WTC11 (cell line): ENCODE measurements around the gene FATE1. TPM values are rescaled to one million over a fixed set of nuclear protein-coding genes. Genes with fewer than 3 reads are reported as not detected.

Experiments used
- ATAC-seq: fragments of 200-7000 bp; cut with Tn5 transposase; 2 replicates; pipeline ENCODE4 v1.10.0; 2021; ENCODE audit warnings: mild to moderate bottlenecking, moderate library complexity
- CTCF ChIA-PET: fragments of 300-600 bp; sonication (Branson Sonifier 250); formaldehyde crosslinking; loops from one replicate; lab custom pipeline; 2021; ENCODE audit warnings: antibody characterized with exemption; lab: Charles Lee
- POLR2A ChIA-PET: fragments of 350-600 bp; sonication (Branson Sonifier 250); formaldehyde crosslinking; loops from one replicate; lab custom pipeline; 2021; ENCODE audit warnings: antibody characterized with exemption; lab: Charles Lee
- DNase-seq: peaks from one replicate; pipeline ENCODE4 v3.0.0; 2021; ENCODE audit warnings: low spot score
- H3K27ac Mint-ChIP-seq: 2 replicates; pipeline ENCODE4 v1.8.0; 2021; ENCODE audit warnings: mixed read lengths
- H3K27me3 Mint-ChIP-seq: 2 replicates; pipeline ENCODE4 v1.8.0; 2021; ENCODE audit warnings: low read depth, mild to moderate bottlenecking, moderate library complexity, mixed read lengths
- H3K36me3 Mint-ChIP-seq: 2 replicates; pipeline ENCODE4 v1.8.0; 2021; ENCODE audit warnings: mixed read lengths
- H3K4me1 Mint-ChIP-seq: 2 replicates; pipeline ENCODE4 v1.8.0; 2022; ENCODE audit warnings: mixed read lengths
- H3K4me3 Mint-ChIP-seq: 2 replicates; pipeline ENCODE4 v1.8.0; 2021; ENCODE audit warnings: mild to moderate bottlenecking, moderate library complexity, mixed read lengths
- H3K9me3 Mint-ChIP-seq: 2 replicates; pipeline ENCODE4 v1.8.0; 2021; ENCODE audit warnings: mixed read lengths
- GTF2I ChIP-seq: fragments of 250-450 bp; sonication (Bioruptor Pico); conservative IDR thresholded peaks from 2 replicates; pipeline ENCODE4 v1.4.0; 2021; ENCODE audit warnings: mild to moderate bottlenecking
- KAT7 ChIP-seq: sonication (generic); formaldehyde crosslinking; IDR thresholded peaks from 2 replicates; pipeline ENCODE4 v1.8.1; 2023; ENCODE audit warnings: missing genetic modification reagents, mild to moderate bottlenecking, borderline replicate concordance
- PRRX2 ChIP-seq: fragments of 250-450 bp; sonication (Bioruptor Pico); IDR thresholded peaks from 2 replicates; pipeline ENCODE4 v1.8.0; 2021; ENCODE audit warnings: mild to moderate bottlenecking
- USF2 ChIP-seq: sonication (generic); formaldehyde crosslinking; IDR thresholded peaks from 2 replicates; pipeline ENCODE4 v1.8.1; 2023; ENCODE audit warnings: mild to moderate bottlenecking, missing genetic modification reagents, moderate library complexity
- total RNA-seq: library from RNA; stranded (reverse); gene quantifications from 3 replicates; pipeline ENCODE4 v1.2.3, GENCODE V29; 2021
- TF ChIP-seq, protein P1 (sequence below): sonication (generic); formaldehyde crosslinking; IDR thresholded peaks from 2 replicates; pipeline ENCODE4 v1.8.1; 2022; ENCODE audit warnings: low read depth, missing genetic modification reagents, borderline replicate concordance
- TF ChIP-seq, protein P2 (sequence below): sonication (generic); formaldehyde crosslinking; IDR thresholded peaks from 2 replicates; pipeline ENCODE4 v1.8.1; 2022; ENCODE audit warnings: missing genetic modification reagents, borderline replicate concordance
- TF ChIP-seq, protein P3 (sequence below): sonication (generic); formaldehyde crosslinking; IDR thresholded peaks from 2 replicates; pipeline ENCODE4 v1.8.0; 2022; ENCODE audit warnings: mild to moderate bottlenecking, missing genetic modification reagents
- TF ChIP-seq, protein P4 (sequence below): sonication (generic); formaldehyde crosslinking; IDR thresholded peaks from 2 replicates; pipeline ENCODE4 v1.8.0; 2022; ENCODE audit warnings: missing genetic modification reagents
- TF ChIP-seq, protein P5 (sequence below): sonication (generic); formaldehyde crosslinking; IDR thresholded peaks from 2 replicates; pipeline ENCODE4 v1.8.1; 2022; ENCODE audit warnings: mild to moderate bottlenecking, missing genetic modification reagents, moderate library complexity, borderline replicate concordance
- TF ChIP-seq, protein P6 (sequence below): fragments of 250-450 bp; sonication (Bioruptor Pico); IDR thresholded peaks from 2 replicates; pipeline ENCODE4 v1.9.0; 2021; ENCODE audit warnings: mild to moderate bottlenecking

FATE1 gene
- total RNA-seq, 1 experiment from 2014 or later, result not detected

DNA sequence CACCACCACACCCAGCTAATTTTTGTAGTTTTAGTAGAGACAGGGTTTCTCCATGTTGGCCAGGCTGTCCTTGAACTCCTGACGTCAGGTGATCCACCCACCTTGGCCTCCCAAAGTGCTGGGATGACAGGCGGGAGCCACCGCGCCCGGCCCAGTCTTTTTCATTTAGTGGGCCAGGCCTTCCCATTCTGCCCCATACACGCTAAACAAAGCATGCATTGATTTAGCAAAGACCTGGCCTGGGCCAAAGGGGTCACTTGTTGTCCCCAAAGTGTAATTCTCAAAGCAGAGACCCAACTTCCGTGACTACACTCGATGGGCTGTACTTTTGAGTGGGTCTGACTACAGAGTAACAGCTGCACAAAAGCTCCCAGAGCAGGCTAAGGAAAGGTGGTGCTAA lies 47.9 kb downstream of the FATE1 start (continued):
- TF ChIP-seq, protein P1, sequence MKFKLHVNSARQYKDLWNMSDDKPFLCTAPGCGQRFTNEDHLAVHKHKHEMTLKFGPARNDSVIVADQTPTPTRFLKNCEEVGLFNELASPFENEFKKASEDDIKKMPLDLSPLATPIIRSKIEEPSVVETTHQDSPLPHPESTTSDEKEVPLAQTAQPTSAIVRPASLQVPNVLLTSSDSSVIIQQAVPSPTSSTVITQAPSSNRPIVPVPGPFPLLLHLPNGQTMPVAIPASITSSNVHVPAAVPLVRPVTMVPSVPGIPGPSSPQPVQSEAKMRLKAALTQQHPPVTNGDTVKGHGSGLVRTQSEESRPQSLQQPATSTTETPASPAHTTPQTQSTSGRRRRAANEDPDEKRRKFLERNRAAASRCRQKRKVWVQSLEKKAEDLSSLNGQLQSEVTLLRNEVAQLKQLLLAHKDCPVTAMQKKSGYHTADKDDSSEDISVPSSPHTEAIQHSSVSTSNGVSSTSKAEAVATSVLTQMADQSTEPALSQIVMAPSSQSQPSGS, result no peak

DNA sequence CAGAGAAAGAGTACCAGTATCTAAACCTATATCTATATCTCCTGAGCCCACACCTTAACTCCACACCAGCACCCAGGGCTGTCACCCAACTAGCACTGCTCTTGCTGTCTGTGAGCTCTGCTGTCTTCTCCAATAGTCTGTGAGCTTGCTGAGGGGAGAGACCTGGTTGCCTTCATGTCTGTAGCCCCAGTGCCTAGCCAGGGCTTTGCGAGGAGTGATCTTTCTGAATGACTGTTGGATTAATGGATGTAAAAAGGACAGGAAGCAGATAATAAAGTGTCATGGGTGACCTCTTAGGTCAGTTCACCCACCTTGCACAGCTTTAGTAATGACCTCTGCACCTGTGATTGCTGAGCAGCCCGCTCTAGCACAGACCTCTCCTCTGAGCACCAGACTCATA lies 49.2 kb downstream of the FATE1 start:
- CTCF ChIA-PET, result interaction anchor here (1.5 kb wide), 1 partner anchor 11 kb away, joined by 5 read pairs; no protein-coding TSS in a partner anchor
- TF ChIP-seq, protein P2, sequence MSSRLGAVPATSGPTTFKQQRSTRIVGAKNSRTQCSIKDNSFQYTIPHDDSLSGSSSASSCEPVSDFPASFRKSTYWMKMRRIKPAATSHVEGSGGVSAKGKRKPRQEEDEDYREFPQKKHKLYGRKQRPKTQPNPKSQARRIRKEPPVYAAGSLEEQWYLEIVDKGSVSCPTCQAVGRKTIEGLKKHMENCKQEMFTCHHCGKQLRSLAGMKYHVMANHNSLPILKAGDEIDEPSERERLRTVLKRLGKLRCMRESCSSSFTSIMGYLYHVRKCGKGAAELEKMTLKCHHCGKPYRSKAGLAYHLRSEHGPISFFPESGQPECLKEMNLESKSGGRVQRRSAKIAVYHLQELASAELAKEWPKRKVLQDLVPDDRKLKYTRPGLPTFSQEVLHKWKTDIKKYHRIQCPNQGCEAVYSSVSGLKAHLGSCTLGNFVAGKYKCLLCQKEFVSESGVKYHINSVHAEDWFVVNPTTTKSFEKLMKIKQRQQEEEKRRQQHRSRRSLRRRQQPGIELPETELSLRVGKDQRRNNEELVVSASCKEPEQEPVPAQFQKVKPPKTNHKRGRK (CRISPR knock-in tag), result no peak
- TF ChIP-seq, protein P3, sequence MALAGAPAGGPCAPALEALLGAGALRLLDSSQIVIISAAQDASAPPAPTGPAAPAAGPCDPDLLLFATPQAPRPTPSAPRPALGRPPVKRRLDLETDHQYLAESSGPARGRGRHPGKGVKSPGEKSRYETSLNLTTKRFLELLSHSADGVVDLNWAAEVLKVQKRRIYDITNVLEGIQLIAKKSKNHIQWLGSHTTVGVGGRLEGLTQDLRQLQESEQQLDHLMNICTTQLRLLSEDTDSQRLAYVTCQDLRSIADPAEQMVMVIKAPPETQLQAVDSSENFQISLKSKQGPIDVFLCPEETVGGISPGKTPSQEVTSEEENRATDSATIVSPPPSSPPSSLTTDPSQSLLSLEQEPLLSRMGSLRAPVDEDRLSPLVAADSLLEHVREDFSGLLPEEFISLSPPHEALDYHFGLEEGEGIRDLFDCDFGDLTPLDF (CRISPR knock-in tag), result no peak
- TF ChIP-seq, protein P1, result no peak
- Mint-ChIP-seq H3K27me3 (no peaks in the 10 kb centered on the region), H3K4me3 (no peak overlapping the region), H3K27ac (no peak overlapping the region), H3K9me3 (peaks cover 14% of the 10 kb centered on the region; the same call in 1 of the 2 replicates), H3K4me1 (no peaks in the 10 kb centered on the region), H3K36me3 (peaks cover 3% of the 10 kb centered on the region; the same call in 1 of the 2 replicates)
- DNase-seq (no peak), ATAC-seq (no peak)
- POLR2A ChIA-PET, result no interaction called here

DNA sequence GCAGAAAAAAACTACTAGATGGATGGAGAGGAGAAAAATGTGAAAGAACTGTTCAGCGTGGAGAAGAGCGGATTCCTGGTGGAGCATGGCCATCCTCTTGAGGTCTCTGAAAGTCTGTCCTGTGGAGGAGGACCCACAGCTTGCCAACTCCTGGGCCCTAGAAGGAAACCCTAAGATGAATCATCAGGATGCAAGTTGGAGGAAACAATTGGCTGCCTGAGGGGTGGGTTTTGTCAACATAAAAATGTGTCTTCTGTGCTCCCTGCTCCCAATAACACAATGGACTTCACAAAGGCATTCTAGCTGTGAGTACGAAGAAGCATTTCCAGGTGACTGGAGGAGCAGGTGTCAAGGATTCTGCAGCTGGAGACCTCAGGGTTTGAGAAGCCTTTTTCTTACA lies 55.9 kb downstream of the FATE1 start:
- ChIA-PET CTCF (interaction anchor here (1.2 kb wide), 1 partner anchor 22 kb away, joined by 5 read pairs; no protein-coding TSS in a partner anchor), POLR2A (no interaction called here)
- Mint-ChIP-seq H3K36me3 (peaks cover 3% of the 10 kb centered on the region; the same call in 1 of the 2 replicates), H3K4me3 (no peak overlapping the region), H3K27ac (no peak overlapping the region), H3K4me1 (peaks cover 12% of the 10 kb centered on the region), H3K9me3 (peaks cover 18% of the 10 kb centered on the region; the same call in 1 of the 2 replicates)
- DNase-seq, result no peak
- ATAC-seq, result no peak
- TF ChIP-seq PRRX2 (CRISPR knock-in tag) (no peak), KAT7 (CRISPR knock-in tag) (no peak), GTF2I (CRISPR knock-in tag) (no peak), USF2 (CRISPR knock-in tag) (no peak)
- TF ChIP-seq, protein P4, sequence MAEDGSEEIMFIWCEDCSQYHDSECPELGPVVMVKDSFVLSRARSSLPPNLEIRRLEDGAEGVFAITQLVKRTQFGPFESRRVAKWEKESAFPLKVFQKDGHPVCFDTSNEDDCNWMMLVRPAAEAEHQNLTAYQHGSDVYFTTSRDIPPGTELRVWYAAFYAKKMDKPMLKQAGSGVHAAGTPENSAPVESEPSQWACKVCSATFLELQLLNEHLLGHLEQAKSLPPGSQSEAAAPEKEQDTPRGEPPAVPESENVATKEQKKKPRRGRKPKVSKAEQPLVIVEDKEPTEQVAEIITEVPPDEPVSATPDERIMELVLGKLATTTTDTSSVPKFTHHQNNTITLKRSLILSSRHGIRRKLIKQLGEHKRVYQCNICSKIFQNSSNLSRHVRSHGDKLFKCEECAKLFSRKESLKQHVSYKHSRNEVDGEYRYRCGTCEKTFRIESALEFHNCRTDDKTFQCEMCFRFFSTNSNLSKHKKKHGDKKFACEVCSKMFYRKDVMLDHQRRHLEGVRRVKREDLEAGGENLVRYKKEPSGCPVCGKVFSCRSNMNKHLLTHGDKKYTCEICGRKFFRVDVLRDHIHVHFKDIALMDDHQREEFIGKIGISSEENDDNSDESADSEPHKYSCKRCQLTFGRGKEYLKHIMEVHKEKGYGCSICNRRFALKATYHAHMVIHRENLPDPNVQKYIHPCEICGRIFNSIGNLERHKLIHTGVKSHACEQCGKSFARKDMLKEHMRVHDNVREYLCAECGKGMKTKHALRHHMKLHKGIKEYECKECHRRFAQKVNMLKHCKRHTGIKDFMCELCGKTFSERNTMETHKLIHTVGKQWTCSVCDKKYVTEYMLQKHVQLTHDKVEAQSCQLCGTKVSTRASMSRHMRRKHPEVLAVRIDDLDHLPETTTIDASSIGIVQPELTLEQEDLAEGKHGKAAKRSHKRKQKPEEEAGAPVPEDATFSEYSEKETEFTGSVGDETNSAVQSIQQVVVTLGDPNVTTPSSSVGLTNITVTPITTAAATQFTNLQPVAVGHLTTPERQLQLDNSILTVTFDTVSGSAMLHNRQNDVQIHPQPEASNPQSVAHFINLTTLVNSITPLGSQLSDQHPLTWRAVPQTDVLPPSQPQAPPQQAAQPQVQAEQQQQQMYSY (CRISPR knock-in tag), result no peak
- TF ChIP-seq, protein P5, sequence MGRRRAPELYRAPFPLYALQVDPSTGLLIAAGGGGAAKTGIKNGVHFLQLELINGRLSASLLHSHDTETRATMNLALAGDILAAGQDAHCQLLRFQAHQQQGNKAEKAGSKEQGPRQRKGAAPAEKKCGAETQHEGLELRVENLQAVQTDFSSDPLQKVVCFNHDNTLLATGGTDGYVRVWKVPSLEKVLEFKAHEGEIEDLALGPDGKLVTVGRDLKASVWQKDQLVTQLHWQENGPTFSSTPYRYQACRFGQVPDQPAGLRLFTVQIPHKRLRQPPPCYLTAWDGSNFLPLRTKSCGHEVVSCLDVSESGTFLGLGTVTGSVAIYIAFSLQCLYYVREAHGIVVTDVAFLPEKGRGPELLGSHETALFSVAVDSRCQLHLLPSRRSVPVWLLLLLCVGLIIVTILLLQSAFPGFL (CRISPR knock-in tag), result no peak
- TF ChIP-seq, protein P3 (CRISPR knock-in tag), result no peak
- TF ChIP-seq, protein P6, sequence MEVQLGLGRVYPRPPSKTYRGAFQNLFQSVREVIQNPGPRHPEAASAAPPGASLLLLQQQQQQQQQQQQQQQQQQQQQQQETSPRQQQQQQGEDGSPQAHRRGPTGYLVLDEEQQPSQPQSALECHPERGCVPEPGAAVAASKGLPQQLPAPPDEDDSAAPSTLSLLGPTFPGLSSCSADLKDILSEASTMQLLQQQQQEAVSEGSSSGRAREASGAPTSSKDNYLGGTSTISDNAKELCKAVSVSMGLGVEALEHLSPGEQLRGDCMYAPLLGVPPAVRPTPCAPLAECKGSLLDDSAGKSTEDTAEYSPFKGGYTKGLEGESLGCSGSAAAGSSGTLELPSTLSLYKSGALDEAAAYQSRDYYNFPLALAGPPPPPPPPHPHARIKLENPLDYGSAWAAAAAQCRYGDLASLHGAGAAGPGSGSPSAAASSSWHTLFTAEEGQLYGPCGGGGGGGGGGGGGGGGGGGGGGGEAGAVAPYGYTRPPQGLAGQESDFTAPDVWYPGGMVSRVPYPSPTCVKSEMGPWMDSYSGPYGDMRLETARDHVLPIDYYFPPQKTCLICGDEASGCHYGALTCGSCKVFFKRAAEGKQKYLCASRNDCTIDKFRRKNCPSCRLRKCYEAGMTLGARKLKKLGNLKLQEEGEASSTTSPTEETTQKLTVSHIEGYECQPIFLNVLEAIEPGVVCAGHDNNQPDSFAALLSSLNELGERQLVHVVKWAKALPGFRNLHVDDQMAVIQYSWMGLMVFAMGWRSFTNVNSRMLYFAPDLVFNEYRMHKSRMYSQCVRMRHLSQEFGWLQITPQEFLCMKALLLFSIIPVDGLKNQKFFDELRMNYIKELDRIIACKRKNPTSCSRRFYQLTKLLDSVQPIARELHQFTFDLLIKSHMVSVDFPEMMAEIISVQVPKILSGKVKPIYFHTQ, result no peak
- TF ChIP-seq, all 79 proteins: peak for 0
- H3K27me3 Mint-ChIP-seq, result no peaks in the 10 kb centered on the region
